Stimulated activated CD4-positive, alpha-beta T cell treated with anti-CD3 and anti-CD28 coated beads, Interleukin-1b, Interleukin-23, amount 100 ng/mL, for 4 hours (primary cell): ENCODE data around the gene RAB11FIP3.
"Not testable (repeated sequence)": the region's sequence is repeated elsewhere in the genome, so short reads cannot be mapped to it uniquely, and the experiment has no call there.

Source experiments
- DNase-seq, 2 donors: peaks; one replicate each; pipeline ENCODE4 v3.0.0-alpha.2; 2020; ENCODE audit warnings: low read depth in 2 of 2

RAB11FIP3 gene

GRCh38 chr16:467249-467871 lies 41.9 kb downstream of the RAB11FIP3 start:
- not testable (repeated sequence) for DNase-seq

GRCh38 chr16:468068-468821 lies 42.8 kb downstream of the RAB11FIP3 start:
- no peak for DNase-seq

- DNase-seq = not testable (repeated sequence)
Measured at GRCh38 chr16:469459-469858, 44.0 kb downstream of the RAB11FIP3 start.

- DNase-seq = no peak
Measured at GRCh38 chr16:470418-470817, 45.0 kb downstream of the RAB11FIP3 start.

GRCh38 chr16:471353-472198 lies 46.1 kb downstream of the RAB11FIP3 start:
- no peak for DNase-seq

- no peak for DNase-seq
Measured at GRCh38 chr16:472199-472504, 46.7 kb downstream of the RAB11FIP3 start.

- no peak for DNase-seq
Measured at GRCh38 chr16:473046-474043, 47.9 kb downstream of the RAB11FIP3 start.

GRCh38 chr16:474420-475122 lies 49.1 kb downstream of the RAB11FIP3 start:
- DNase-seq = no peak

- no peak for DNase-seq
Measured at GRCh38 chr16:476039-476438, 50.6 kb downstream of the RAB11FIP3 start.

- DNase-seq = no peak
Measured at GRCh38 chr16:477301-478157, 52.1 kb downstream of the RAB11FIP3 start.

GRCh38 chr16:478287-478686 lies 52.8 kb downstream of the RAB11FIP3 start:
- not testable (repeated sequence) for DNase-seq

GRCh38 chr16:482468-483185 lies 57.2 kb downstream of the RAB11FIP3 start:
- no peak for DNase-seq

GRCh38 chr16:483341-484075 lies 58.1 kb downstream of the RAB11FIP3 start:
- DNase-seq = no peak

GRCh38 chr16:489606-490005 lies 64.2 kb downstream of the RAB11FIP3 start:
- DNase-seq = no peak

- no peak for DNase-seq
Measured at GRCh38 chr16:490768-491167, 65.3 kb downstream of the RAB11FIP3 start.

- DNase-seq = no peak
Measured at GRCh38 chr16:491220-491919, 65.9 kb downstream of the RAB11FIP3 start.

GRCh38 chr16:492211-492875 lies 66.9 kb downstream of the RAB11FIP3 start:
- DNase-seq = no peak
